Fibroblast of the aortic adventitia (primary cell): ENCODE data around the gene PPM1M. TPM values are rescaled to one million over a fixed set of nuclear protein-coding genes. Genes with fewer than 3 reads are reported as not detected.

Experiments
- DNase-seq: peaks from one replicate; pipeline ENCODE4 v3.0.0-alpha.2; 2010; ENCODE audit warnings: low read depth
- H3K4me3 ChIP-seq: 2 replicates; pipeline ENCODE4 v1.5.1; 2011; ENCODE audit warnings: low read depth, mild to moderate bottlenecking, control low read depth, low read length, moderate library complexity
- total RNA-seq: library from RNA; depleted of rRNA; stranded (reverse); fragments of >200 nt; gene quantifications from 2 replicates; pipeline ENCODE4 v1.2.3, GENCODE V29; 2012; ENCODE audit warnings: low replicate concordance
- TF ChIP-seq, protein P1 (sequence below): IDR thresholded peaks from 2 replicates; pipeline ENCODE4 v1.5.1; 2011; ENCODE audit warnings: mild to moderate bottlenecking, low read length, control low read depth, inconsistent platforms; ENCODE audit not compliant: insufficient read depth

Gene PPM1M
- total RNA-seq, 1 donor = 27.4 TPM

DNA sequence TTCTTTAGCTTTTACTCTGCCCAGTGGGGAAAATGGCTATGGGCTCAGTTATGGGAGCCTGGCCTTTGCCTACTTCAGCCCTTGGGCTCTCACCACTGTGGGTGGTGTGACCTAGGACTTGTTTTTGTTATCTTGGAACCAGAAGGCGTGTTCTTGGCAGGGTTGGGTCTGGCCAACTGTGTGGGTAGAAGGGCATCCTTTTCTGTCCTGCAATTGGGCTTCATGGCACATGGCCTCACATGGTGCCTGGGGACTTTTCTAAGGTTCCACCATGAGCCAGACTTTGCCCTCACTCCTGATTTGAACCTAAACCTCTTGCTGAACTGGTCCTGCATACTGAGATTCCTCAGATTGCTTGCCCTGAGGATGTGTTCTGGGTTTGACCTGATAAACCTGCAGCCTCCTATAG lies 43.8 kb downstream of the PPM1M start:
- no peak overlapping the region for H3K4me3 ChIP-seq
- TF ChIP-seq, protein P1, sequence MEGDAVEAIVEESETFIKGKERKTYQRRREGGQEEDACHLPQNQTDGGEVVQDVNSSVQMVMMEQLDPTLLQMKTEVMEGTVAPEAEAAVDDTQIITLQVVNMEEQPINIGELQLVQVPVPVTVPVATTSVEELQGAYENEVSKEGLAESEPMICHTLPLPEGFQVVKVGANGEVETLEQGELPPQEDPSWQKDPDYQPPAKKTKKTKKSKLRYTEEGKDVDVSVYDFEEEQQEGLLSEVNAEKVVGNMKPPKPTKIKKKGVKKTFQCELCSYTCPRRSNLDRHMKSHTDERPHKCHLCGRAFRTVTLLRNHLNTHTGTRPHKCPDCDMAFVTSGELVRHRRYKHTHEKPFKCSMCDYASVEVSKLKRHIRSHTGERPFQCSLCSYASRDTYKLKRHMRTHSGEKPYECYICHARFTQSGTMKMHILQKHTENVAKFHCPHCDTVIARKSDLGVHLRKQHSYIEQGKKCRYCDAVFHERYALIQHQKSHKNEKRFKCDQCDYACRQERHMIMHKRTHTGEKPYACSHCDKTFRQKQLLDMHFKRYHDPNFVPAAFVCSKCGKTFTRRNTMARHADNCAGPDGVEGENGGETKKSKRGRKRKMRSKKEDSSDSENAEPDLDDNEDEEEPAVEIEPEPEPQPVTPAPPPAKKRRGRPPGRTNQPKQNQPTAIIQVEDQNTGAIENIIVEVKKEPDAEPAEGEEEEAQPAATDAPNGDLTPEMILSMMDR = no peak
- DNase-seq = no peak

DNA sequence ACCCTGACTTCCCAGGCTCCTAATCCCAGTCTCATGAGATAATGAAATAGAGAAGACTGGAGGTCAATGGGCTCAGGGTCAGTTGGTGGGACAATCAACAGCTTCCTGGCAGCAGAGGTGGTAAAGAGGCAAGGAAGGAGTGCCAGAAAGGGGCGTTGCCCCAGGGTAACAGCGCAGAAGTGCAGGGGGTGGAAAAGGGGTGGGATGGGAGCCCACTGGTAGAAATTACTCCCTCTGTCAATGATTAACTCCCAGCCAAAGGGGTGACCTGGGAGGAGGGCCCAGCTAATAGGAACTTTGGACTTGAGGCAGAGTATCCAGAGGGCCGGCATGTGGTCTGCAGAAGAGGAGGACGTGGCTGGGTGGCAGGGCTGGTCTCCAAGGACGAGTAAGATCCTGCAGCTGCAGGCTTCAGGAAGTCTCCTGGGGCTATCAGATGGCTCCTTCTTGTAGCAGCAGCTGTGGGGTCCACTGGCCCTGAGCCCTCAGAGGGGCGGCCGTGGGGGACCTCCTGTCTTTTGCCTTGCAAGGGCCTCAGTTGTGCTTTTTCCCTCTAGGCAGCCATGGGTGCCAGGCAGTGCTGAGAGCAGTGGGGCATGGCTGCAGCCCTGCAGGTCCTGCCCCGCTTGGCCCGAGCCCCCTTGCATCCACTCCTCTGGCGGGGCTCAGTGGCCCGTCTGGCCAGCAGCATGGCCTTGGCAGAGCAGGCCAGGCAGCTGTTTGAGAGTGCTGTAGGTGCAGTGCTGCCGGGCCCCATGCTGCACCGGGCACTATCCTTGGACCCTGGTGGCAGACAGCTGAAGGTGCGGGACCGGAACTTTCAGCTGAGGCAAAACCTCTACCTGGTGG lies 44.4 kb downstream of the PPM1M start:
- H3K4me3 ChIP-seq = no peak overlapping the region
- DNase-seq = no peak
- TF ChIP-seq, protein P1 = no peak

DNA sequence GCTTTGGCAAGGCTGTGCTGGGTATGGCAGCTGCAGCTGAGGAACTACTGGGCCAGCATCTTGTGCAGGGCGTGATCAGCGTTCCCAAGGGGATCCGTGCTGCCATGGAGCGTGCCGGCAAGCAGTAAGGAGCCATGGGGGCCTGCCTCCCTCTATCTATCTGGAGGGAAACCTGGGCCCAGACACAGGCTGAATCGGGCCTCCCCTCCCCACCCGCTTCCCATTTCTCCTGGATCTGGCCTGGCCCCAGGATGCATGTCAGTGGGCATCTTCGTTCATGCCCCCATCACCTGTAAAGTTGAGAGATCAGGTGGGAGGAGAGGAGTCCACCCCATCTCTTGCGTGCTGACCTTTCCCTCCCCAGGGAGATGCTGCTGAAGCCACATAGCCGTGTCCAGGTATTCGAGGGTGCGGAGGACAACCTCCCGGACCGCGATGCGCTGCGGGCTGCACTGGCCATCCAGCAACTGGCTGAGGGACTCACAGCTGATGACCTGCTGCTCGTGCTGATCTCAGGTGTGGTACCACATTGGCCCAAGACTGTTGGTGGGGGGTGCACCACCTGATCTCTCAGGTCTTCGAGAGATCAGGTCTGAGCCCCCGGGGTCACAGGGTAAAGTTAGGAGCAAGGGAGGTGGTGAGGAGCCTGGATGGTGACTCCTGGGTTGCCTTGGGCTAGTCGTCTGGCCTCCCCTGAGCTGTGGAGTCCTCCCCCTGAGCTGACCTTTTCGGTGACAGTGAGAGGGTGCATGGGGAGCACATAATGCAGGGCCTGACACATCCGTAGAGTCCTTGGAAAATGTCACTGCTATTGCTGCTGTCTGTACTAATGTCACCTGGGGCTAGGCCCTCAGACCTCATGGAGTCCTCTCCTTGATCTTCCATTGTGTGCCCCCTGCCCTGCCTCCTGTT lies 45.3 kb downstream of the PPM1M start:
- no peak for DNase-seq
- TF ChIP-seq, protein P1 = no peak

DNA sequence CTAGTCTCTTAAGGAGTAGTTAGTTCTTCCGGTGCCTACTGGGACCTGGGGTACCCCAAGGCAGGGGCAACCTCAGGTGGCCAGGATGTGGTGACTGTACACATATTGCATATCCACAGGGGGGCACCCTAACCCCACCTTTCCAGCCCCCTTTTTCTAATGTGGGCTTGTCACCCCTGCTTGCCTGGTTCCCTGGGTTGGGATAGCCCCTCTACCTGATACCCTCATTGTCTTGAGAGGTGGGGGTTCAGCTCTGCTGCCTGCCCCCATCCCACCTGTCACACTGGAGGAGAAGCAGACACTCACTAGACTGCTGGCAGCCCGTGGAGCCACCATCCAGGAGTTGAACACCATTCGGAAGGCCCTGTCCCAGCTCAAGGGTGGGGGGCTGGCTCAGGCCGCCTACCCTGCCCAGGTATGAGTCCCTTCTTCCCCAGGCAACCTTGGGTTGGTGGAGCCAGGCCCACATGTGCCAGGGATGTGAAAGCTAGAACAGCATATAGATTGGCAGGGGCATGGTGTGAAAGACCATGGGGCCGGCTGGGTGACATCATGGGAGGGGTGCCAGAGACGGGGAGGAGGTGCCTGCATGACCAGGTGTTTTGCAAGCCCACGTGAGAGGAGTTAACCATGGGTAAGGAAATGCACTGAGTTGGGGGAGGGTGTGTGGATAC lies 46.1 kb downstream of the PPM1M start:
- TF ChIP-seq, protein P1 = peak; percentile 58
- H3K4me3 ChIP-seq = no peak overlapping the region
- DNase-seq = peak; percentile 35

More for the DNA sequence above, 45.3 kb downstream of the PPM1M start:
- H3K4me3 ChIP-seq = no peak overlapping the region

DNA sequence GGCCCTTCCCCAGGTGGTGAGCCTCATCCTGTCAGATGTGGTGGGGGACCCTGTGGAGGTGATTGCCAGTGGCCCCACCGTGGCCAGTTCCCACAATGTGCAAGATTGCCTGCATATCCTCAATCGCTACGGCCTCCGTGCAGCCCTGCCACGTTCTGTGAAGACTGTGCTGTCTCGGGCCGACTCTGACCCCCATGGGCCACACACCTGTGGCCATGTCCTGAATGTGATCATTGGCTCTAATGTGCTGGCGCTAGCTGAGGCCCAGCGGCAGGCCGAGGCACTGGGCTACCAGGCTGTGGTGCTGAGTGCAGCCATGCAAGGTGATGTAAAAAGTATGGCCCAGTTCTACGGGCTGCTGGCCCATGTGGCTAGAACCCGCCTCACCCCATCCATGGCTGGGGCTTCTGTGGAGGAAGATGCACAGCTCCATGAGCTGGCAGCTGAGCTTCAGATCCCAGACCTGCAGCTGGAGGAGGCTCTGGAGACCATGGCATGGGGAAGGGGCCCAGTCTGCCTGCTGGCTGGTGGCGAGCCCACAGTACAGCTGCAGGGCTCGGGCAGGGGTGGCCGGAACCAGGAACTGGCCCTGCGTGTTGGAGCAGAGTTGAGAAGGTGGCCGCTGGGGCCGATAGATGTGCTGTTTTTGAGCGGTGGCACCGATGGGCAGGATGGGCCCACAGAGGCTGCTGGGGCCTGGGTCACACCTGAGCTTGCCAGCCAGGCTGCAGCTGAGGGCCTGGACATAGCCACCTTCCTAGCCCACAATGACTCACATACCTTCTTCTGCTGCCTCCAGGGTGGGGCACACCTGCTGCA lies 46.9 kb downstream of the PPM1M start:
- TF ChIP-seq, protein P1 = no peak
- DNase-seq = no peak

More for the DNA sequence above, 46.9 kb downstream of the PPM1M start:
- H3K4me3 ChIP-seq = no peak overlapping the region
